Neural cell (in vitro differentiated cells): ENCODE measurements around the gene SMAGP. TPM values are rescaled to one million over a fixed set of nuclear protein-coding genes. Genes with fewer than 3 reads are reported as not detected.

Source experiments
- H2AFZ ChIP-seq: fragments of 200-600, 300-800 bp; sonication (generic), shearing (Covaris generic); 2 replicates; pipeline ENCODE4 v1.6.0; 2014; ENCODE audit warnings: low read depth, mild to moderate bottlenecking, antibody characterized with exemption, low read length, moderate library complexity
- H3F3A ChIP-seq: fragments of 200-600 bp; shearing (Covaris generic); 2 replicates; pipeline ENCODE4 v1.6.1; 2016; ENCODE audit warnings: mild to moderate bottlenecking, moderate library complexity, mixed read lengths, antibody characterized with exemption, low read length; ENCODE audit not compliant: insufficient read depth, poor library complexity, severe bottlenecking
- H3K27ac ChIP-seq: fragments of 200-600, 300-800 bp; sonication (generic), shearing (Covaris generic); 2 replicates; pipeline ENCODE4 v1.5.1; 2014; ENCODE audit warnings: mild to moderate bottlenecking, low read length, moderate library complexity
- H3K27me3 ChIP-seq: fragments of 300-800, 200-600 bp; sonication (generic), shearing (Covaris generic); 2 replicates; pipeline ENCODE4 v1.6.0; 2014; ENCODE audit warnings: mild to moderate bottlenecking, low read depth, low read length, moderate library complexity; ENCODE audit not compliant: insufficient read depth
- H3K36me3 ChIP-seq: fragments of 300-800, 200-600 bp; sonication (generic), shearing (Covaris generic); 2 replicates; pipeline ENCODE4 v1.5.1; 2014; ENCODE audit warnings: mild to moderate bottlenecking, antibody characterized with exemption, low read length, moderate library complexity; ENCODE audit not compliant: insufficient read depth
- H3K4me2 ChIP-seq: fragments of 300-800, 200-600 bp; sonication (generic), shearing (Covaris generic); 2 replicates; pipeline ENCODE4 v1.6.0; 2014; ENCODE audit warnings: mild to moderate bottlenecking, low read length
- H3K4me3 ChIP-seq: fragments of 300-800, 200-600 bp; sonication (generic), shearing (Covaris generic); 2 replicates; pipeline ENCODE4 v1.5.1; 2014; ENCODE audit warnings: mild to moderate bottlenecking, low read length, moderate library complexity
- H3K79me2 ChIP-seq: fragments of 200-600 bp; shearing (Covaris generic); replicated peaks from 2 replicates; pipeline ENCODE4 v1.6.0; 2014; ENCODE audit warnings: mild to moderate bottlenecking, low read length, moderate library complexity; ENCODE audit not compliant: insufficient read depth
- H3K9ac ChIP-seq: fragments of 300-800, 200-600 bp; sonication (generic), shearing (Covaris generic); 2 replicates; pipeline ENCODE4 v1.6.1; 2016; ENCODE audit warnings: mild to moderate bottlenecking, low read length, mixed read lengths
- H3K9me2 ChIP-seq: fragments of 200-600 bp; shearing (Covaris generic); 2 replicates; pipeline ENCODE4 v1.6.1; 2016; ENCODE audit warnings: mild to moderate bottlenecking, low read length, mixed read lengths; ENCODE audit not compliant: insufficient read depth
- H3K9me3 ChIP-seq: fragments of 200-600, 300-800 bp; sonication (generic), shearing (Covaris generic); 2 replicates; pipeline ENCODE4 v1.6.1; 2016; ENCODE audit warnings: mild to moderate bottlenecking, mixed run types, low read length, moderate library complexity, mixed read lengths
- H4K20me1 ChIP-seq: fragments of 200-600 bp; shearing (Covaris generic); 2 replicates; pipeline ENCODE4 v1.6.1; 2016; ENCODE audit warnings: mild to moderate bottlenecking, mixed run types; ENCODE audit not compliant: insufficient read depth
- CTCF ChIP-seq: fragments of 450-650 bp; IDR thresholded peaks from 2 replicates; pipeline ENCODE4 v1.5.1; 2014; ENCODE audit warnings: antibody characterized with exemption, mild to moderate bottlenecking, moderate library complexity; ENCODE audit not compliant: poor library complexity, severe bottlenecking
- EP300 ChIP-seq: fragments of 450-650 bp; conservative IDR thresholded peaks from 2 replicates; pipeline ENCODE4 v1.6.1; 2014; ENCODE audit warnings: antibody characterized with exemption, mild to moderate bottlenecking, moderate library complexity; ENCODE audit not compliant: poor library complexity, severe bottlenecking
- EZH2 ChIP-seq: fragments of 200-600, 300-800 bp; shearing (Covaris generic), sonication (generic); IDR thresholded peaks from 2 replicates; pipeline ENCODE4 v1.6.1; 2014; ENCODE audit warnings: antibody characterized with exemption, low read length, borderline replicate concordance, mild to moderate bottlenecking; ENCODE audit not compliant: insufficient read depth, poor library complexity, severe bottlenecking
- MXI1 ChIP-seq: fragments of 450-650 bp; conservative IDR thresholded peaks from 2 replicates; pipeline ENCODE4 v1.6.1; 2014; ENCODE audit warnings: antibody characterized with exemption, mild to moderate bottlenecking; ENCODE audit not compliant: poor library complexity, severe bottlenecking
- POLR2AphosphoS5 ChIP-seq: IDR thresholded peaks from 2 replicates; pipeline ENCODE4 v1.6.1; 2012
- RAD21 ChIP-seq: fragments of 450-650 bp; conservative IDR thresholded peaks from 2 replicates; pipeline ENCODE4 v1.6.1; 2014; ENCODE audit warnings: antibody characterized with exemption, mild to moderate bottlenecking, moderate library complexity
- REST ChIP-seq: IDR thresholded peaks from 2 replicates; pipeline ENCODE4 v1.6.1; 2012; ENCODE audit warnings: borderline replicate concordance
- SMC3 ChIP-seq: fragments of 450-650 bp; conservative IDR thresholded peaks from 2 replicates; pipeline ENCODE4 v1.6.1; 2014; ENCODE audit warnings: antibody characterized with exemption, mild to moderate bottlenecking, moderate library complexity; ENCODE audit not compliant: poor library complexity
- TAF1 ChIP-seq: IDR thresholded peaks from 2 replicates; pipeline ENCODE4 v1.6.1; 2012; ENCODE audit warnings: low read depth
- polyA plus RNA-seq: library from polyadenylated mRNA; depleted of rRNA; stranded (reverse); fragments of >200 nt; gene quantifications from 2 replicates; pipeline ENCODE4 v1.2.3, GENCODE V29; 2014

The SMAGP gene
- polyA plus RNA-seq, 1 donor from 2014 or later: not detected

DNA sequence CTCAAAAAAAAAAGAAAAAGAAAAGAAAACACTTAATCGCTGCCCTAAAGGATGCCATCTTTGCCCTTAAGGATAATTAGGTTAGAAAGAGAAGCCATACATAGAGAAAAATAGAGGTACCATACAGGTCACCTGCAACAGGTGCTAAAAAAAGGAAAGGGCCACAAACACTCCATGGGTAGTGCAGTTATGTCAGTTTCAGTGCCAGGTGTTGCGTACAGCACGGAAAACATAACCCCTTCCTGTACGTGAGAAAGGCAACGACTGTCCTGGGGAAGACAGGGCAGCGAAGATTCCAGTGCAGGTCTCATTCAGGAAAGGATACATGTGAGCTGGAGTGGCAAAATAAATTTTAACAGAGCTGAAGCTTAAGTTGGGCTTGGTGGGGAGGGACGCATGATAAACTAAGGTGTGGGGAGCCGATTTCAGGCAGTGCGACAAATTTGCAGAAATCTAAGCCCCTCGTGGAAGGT, 32.1 kb downstream of the SMAGP start:
- TF ChIP-seq RAD21: peak; percentile 4
- TF ChIP-seq CTCF: no peak
- Histone ChIP-seq H3K9ac (peak overlapping the region; percentile 99), H4K20me1 (no peaks in the 10 kb centered on the region), H3K36me3 (peaks cover 6% of the 10 kb centered on the region), H3K79me2 (peaks cover 11% of the 10 kb centered on the region), H3K9me3 (no peaks in the 10 kb centered on the region), H3K27ac (peak overlapping the region; percentile 98), H2AFZ (peak overlapping the region; percentile 99), H3K4me2 (peak overlapping the region; percentile 90), H3K27me3 (no peaks in the 10 kb centered on the region), H3F3A (no peaks in the 10 kb centered on the region), H3K4me3 (peak overlapping the region; percentile 79), H3K9me2 (no peaks in the 10 kb centered on the region)

GRCh38 chr12:51234530-51234929, 35.7 kb downstream of the SMAGP start:
- H3F3A ChIP-seq: no peaks in the 10 kb centered on the region
- H4K20me1 ChIP-seq: no peaks in the 10 kb centered on the region
- H3K9me2 ChIP-seq: no peaks in the 10 kb centered on the region
- H2AFZ ChIP-seq: no peak overlapping the region
- no peaks in the 10 kb centered on the region for H3K9me3 ChIP-seq
- no peak overlapping the region for H3K9ac ChIP-seq
- H3K36me3 ChIP-seq: no peaks in the 10 kb centered on the region
- no peak for TF ChIP-seq EZH2
- no peak for TF ChIP-seq RAD21
- TF ChIP-seq MXI1: no peak
- no peak for TF ChIP-seq TAF1
- TF ChIP-seq SMC3: no peak
- TF ChIP-seq REST: no peak
- TF ChIP-seq CTCF: no peak
- no peak for TF ChIP-seq POLR2AphosphoS5
- TF ChIP-seq EP300: no peak
- H3K27me3 ChIP-seq: no peaks in the 10 kb centered on the region
- H3K27ac ChIP-seq: no peak overlapping the region
- H3K4me2 ChIP-seq: no peak overlapping the region
- no peak overlapping the region for H3K4me3 ChIP-seq
- no peaks in the 10 kb centered on the region for H3K79me2 ChIP-seq
